T-helper 22 cell (primary cell): ENCODE data around the gene PIGT.

Experiments used
- DNase-seq: peaks from one replicate; pipeline ENCODE4 v3.0.0-alpha.2; 2020; ENCODE audit warnings: low read depth

The PIGT gene

GRCh38 chr20:45427236-45428149 lies 11.6 kb downstream of the PIGT start:
- DNase-seq, result no peak

GRCh38 chr20:45429618-45430017 lies 13.7 kb downstream of the PIGT start:
- DNase-seq, result no peak

DNA sequence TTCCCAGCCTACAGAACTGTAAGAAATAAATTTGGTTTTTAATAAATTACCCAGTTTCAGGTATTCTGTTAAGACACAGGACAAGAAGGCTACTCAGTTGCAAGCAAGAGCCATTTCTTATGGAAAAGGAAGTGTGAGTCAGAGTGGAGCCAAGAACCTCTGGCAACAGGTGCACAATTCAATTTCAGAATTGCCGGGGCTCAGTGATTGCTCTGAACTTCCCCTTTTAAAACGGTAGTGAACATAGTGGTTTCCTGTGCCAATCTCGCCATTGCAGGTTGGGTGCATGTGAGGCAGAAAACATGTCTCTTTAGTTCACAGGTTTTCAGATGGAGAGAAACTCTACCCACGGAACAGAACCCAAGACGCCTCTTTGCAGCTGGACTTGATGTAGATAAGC lies 16.4 kb downstream of the PIGT start:
- no peak for DNase-seq

GRCh38 chr20:45433316-45433715 lies 17.4 kb downstream of the PIGT start:
- DNase-seq, result no peak

- DNase-seq, result no peak
Observed at GRCh38 chr20:45433976-45434375, 18.0 kb downstream of the PIGT start.

DNA sequence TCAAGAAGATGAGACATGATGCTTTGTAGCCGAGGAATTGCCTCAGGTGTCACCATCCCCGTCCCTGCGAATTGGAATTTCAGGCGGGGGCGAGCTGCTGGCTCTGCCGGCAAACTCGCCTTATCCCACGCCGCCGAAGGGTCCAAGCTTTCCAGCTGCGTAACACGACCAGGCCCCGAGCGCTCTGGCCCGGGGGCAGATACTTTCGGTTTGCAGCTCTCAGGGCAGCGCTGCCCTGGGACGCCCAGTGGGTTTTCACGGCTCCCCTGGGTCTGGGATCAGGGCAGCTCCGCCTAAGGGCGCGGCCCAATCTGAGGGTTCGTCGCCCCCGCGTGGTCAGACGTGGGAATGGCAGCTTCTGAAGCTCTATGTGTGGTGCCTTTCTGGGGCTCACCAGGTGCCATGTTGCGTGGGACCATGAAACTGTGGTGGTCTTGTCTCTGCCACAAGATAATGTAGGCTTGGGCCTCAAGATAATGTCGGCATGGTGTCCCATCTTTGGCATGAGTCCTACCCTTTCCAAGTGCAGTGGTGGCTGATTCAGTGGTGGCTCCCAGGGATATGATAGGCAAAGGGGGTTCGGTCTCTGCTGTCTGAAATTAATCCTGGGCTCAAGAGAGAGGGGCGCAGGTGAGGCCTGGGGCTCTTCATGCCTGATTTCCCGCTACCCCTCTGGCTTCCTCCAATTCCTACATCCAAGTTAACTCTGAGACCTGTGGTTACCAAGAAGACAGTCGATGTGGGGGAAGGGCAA lies 21.0 kb downstream of the PIGT start:
- DNase-seq, result peak; percentile 62

GRCh38 chr20:45440424-45440823 lies 24.5 kb downstream of the PIGT start:
- no peak for DNase-seq

DNA sequence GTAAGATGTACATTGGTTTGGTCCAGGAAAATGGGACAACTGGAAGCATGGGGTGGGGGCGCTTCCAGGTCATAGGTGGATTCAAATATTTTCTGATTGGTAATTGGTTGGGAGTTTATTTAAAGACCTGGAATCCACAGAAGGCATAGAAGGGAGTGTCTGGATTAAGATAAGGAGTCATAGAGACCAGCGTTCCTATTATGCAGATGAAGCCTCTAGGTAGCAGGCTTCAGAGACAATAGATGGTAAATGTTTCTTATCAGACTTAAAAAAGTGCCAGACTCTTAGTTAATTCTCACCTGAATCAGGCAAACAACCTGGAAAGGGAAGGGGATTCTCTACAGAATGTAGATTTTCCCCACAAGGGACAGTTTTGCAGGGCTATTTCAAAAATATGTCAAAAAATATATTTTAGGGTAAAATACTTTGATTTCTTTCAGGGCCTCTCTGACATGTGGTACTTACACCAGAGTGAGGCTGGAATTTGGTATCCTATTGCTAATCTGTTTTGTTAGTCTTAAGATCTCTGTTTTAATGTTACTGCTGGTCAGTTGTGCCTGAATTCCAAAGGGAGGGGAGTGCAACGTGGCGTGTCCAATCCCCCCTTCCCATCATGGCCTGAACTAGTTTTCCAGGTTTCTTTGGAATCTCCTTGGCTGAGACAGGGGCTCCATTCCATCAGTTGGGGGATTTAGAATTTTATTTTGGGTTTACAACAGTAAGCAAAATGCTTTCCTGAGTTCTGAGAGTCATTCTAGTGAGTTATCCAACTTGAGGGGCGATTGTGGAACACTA lies 25.1 kb downstream of the PIGT start:
- no peak for DNase-seq

DNA sequence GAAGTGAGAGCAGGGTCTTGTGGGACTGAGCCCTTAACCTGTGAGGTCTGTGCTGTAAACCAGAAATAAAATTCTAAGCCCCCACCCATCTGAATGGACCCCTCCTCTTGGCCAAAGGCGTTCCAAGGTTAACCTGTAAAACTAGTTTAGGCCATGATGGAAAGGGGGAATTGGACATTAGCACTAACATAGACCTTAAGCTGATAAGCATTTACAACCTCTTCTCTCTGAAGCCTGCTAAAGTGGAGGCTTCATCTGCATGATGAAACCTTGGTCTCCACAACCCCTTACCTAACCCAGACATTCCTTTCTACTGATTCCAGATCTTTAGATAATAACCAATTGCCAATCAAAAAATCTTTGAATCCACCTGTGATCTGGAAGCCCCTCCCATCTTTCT lies 25.8 kb downstream of the PIGT start:
- no peak for DNase-seq

DNA sequence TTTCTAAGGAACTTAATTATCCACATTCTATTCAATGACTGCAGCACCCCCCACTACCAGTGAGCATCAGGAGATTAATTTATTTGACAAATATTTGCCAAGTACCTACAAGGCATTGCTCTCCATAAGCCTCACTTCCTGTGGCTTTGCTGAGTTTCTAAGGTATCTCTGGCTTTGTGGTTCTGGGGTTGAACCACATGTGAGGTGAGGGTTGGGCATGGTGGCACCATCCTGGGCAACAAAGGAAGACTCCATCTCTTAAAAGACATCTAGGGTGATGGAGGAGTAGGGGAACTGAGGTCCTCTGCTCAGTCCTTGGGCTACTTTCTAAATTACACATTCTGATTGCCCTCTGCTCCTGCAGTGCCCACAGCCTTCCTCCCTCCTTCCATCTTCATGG lies 28.1 kb downstream of the PIGT start:
- DNase-seq, result peak; percentile 14

DNA sequence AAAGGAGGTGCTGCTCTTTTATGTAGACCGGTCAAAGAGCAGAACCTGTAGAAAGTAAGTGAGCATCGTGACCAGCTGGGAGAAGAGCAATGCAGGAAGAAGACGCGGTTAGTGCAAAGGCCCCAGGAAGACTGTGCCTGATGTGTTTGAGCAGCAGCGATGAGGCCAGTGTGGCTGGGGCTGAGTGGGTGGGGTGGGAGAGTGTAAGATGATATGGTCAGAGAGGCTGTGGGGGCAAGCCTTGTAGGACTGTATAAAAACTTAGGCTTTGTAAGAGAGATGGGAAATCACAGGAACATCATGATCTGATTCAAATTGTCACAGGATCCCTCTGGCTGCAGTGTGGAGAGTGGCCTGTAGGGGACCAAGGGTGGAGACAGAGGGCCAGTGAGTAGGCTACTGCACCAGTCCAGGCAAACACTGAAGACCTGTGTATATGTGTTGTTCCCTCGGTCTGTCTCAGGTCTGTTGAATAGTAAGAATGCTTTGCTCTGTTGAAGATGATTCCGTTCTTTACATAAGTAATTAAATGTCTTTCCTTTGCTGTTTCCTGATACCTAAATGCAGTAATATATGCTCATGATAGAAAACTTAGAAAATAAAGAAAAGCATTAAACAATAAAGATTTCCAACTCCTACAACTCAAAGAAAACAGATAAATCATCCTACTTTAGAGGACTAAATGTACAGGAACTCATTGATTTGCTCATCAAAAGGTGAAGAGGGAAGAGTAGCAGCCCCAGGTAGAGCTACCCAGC lies 30.0 kb downstream of the PIGT start:
- DNase-seq, result no peak

- DNase-seq, result no peak
Observed at GRCh38 chr20:45448270-45448669, 32.3 kb downstream of the PIGT start.

DNA sequence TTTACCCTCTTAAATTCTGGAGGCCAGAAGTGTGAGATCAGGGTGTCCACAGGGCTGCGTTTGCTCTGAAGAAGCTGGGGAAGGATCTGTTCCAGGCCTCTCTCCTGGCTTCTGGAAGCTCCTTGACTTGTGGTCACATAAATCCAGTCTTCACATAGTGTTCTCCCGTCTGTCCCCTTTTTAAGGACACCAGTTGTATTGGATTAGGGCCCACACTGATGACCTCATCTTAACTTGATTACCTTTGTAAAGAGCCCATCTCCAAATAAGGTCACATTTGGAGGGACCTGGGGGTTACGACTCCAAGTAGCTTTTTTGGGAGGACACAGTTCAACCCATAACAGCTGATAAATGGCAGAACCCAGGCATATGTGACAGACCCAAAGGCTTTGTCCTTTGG lies 33.6 kb downstream of the PIGT start:
- DNase-seq, result no peak

DNA sequence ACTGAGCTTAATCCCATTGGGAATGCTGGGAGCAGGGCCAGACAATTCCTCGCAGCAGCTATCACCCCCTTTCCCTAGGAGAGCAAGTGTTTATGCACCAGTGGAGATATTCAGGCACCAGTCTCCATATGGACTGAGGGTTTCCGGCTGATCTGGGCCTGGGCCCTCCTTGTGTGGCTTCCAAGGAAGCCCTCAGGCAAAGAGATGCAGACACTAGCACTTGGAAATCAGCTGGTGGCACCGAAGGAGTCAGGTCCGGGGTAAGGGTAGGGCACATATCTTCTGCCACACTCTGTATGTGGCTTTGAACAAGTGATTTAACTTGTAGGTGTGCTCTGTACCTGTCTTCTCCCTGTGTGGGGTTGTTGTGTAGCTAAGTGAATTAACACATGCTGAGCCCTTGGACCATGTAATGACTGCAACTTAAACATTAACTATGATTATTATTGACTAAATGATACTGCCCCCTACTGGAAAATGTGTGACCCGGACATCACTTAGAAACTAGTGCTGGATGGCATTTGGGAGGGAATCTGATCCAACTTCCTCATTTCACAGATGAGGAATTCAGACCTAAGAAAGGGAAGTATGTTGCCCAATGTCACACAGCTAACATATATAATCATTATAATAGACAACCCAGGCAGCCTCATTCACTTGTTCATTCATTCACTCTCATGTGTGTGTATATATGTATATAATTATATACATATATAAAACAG lies 34.3 kb downstream of the PIGT start:
- DNase-seq, result no peak

- no peak for DNase-seq
Observed at GRCh38 chr20:45452238-45452637, 36.3 kb downstream of the PIGT start.

DNA sequence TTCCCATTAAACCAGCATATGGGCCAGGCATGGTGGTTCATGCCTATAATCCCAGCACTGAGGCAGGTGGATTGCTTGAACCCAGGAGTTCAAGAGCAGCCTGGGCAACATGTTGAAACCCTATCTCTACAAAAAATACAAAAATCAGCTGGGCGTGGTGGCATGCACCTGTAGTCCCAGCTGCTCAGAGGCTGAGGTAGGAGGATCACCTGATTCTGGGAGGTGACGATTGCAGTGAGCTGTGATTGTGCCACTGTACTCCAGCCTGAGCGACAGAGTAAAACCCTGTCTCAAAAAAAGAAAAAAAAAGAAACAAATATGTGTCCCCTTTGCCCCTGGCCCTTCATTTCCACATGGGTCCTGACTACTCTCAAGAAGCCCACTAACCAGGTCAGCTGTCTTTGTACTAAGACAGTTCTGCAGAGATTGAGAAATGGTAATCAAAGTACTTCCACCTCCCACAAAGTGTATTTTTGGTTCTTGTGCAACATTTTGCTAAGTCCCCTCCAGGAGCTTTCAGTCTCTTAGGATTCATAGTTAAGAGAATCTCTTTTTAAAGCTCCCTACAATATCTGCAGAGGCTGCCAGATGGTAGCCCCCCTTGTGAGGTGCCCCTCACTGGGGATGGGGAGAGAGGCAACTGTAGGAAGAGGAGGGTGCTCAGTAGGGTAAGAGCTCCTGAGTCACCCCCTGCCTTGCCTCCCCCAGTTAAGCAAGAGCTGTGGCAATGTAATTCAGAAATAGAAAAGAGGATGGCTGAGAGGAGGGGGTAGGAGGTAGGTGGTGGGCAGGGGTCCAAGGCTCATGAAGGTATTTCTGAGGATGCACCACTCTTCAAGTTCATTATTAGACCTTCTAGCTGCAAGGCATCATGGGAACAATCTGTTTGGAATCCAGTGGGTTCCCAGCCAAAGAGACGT lies 37.1 kb downstream of the PIGT start:
- DNase-seq, result no peak

DNA sequence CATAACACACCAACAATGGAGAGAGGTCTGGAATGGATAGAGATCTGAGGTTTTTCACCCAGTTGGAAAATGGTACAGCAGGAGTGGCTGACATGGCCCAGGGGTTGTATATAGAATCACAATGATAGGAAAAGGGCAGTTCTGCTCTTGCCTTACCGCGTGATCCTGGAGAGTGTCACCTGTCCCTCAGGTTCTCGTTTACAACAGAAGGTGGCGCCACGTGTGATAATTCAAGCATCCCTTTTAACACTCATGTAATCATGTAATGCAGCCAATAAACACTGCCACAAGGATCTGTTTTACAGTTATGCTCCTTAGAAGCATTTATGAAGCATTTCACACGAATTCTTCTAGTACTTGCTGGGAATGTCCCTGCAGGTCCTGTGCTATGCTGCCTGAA lies 40.7 kb downstream of the PIGT start:
- no peak for DNase-seq

DNA sequence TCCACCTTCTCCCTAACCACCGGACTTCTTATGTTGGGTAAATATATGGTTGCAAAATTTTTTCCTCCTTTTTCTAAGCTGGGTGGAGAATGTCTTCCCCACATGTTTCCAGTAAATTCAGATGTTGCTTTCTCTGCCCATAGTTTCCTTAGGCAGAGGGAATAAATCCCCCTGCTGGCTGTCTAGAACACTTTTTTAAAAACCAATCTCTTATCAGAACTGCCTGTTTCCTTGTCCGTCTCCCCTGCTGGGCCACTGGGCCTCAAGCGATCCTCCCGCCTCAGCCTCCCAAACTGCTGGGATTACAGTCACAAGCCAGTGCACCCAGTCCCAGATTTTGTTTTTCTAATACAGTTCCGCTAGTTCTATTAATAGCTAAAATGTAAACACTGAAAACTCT lies 43.7 kb downstream of the PIGT start:
- no peak for DNase-seq

- no peak for DNase-seq
Observed at GRCh38 chr20:45461225-45461624, 45.3 kb downstream of the PIGT start.
